ENCODE data around the gene CHKB.
"Not testable (repeated sequence)": the region's sequence is repeated elsewhere in the genome, so short reads cannot be mapped to it uniquely, and the experiment has no call there.

CHKB gene

DNA sequence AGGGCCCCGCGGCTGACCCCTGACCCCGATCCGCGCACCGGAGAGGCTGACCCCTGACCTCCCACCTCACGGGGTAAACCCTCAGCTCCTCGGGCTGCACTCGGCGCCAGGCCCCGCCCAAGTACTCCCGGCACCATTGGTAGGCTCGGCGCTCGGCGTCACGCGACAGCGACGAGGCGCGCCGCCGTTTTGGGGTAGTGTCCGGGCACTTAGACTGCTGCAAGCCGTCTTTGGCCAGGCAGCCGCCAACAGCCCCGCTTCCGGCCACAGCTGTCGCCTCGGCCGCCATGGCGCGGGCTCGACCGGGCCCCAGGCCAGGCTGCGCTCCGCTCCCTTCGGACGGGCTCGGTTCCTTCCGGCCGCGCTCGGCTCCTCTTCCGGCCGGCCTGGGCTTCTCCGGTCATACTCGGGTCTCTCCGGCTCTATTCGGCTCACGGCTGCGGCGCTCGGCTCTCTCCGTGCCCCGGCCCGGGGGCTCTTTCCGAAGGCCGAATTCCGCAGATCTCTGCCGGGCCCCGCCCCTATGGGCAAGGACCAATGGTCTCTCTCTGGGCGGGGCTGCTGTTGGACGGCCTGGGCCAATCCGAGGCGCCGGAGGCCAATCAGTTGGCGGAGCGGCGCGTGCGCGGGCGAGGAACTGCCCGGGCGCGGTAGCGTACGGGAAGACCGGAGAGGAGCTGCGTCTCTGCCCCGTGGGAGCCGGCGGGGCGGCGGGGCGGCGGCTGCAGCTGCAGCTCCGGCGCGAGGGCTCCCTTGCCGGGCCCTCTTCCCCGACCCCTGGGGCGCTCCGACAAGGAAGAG lies at the start of gene CHKB:
CHKB (minus strand) TSS at position 357 of the 801 bp plus-strand sequence; CDS start at position 289, 68 bp downstream.
- peak; percentile 99 for DNase-seq

- DNase-seq: no peak
Observed at GRCh38 chr22:50630376-50630775, 47.7 kb upstream of the CHKB start.

- no peak for DNase-seq
Observed at GRCh38 chr22:50628543-50629134, 46.0 kb upstream of the CHKB start.

DNA sequence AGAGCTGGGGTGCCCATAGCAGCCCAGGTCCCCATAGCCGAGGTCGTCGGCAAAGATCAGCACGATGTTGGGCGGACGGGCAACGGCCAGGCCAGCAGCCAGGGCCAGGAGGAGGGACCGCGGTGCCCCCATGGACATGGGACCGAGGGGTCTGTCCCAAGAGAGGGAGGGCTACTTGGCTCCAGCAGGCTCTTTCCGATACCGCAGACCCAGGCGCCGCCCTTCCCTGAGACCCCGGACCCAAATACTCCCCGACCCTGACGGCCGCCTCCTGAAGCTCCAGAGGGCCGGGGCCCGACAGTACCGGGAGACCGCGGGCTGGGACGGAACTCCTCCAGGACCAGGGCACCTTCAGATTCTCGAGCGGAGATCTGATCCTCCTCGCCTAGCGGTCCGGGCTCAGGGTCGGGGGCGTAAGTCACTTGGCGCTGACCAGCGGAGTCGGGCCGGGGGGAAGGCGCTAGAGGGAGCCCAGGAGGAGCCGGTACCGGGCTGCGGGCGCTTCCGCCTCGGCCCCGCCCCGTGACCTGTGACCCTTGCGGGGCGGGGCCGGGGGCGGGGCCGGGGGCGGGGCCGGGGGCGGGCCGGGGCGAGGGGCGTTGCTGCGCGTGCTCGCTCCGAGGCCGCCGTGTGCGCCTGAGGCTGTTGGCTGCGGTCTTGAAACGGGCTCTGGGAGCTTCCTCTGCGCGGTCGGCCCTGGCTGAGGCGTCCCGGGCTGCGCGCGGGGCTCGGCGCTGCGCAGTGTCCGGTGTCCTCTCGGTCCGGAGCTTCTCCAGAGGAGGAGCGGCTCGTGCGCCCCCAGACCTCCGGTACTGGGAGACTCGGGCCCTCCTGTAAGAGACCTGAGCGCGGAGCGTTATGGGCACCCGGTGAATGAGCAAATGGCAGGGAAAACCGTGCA lies 45.2 kb upstream of the CHKB start, which contains the start of gene ARSA:
ARSA (minus strand) TSS at position 511 of the 901 bp plus-strand sequence; CDS start at position 138, 373 bp downstream.
- DNase-seq: peak; percentile 60

- no peak for DNase-seq
Observed at GRCh38 chr22:50626850-50627641, 44.4 kb upstream of the CHKB start.

DNA sequence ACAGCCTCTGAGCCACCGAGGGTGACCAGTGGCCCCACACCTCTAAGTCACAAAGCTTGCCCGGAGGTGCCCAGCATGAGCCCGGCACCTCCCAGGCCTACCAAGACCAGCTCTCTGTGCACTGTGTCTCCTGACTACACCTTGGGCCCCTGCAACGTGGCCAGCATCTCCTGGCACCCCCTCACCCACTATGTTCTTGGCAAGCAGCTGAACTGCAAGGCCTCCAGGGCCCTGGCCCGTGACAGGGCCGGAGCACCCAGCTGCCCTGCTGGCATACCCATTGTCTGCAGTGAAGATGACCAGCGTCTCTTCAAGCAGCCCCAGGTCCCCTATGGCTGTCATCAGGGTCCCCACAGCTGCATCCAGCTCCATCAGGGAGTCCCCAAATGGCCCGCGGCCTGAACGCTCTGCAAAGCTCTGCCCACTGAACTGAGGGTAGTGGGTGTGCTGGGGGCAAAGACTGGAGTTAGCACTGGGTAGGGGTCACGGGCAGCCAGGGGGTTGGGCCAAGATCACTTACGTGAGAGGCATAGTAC lies 43.7 kb upstream of the CHKB start:
- DNase-seq: no peak

DNA sequence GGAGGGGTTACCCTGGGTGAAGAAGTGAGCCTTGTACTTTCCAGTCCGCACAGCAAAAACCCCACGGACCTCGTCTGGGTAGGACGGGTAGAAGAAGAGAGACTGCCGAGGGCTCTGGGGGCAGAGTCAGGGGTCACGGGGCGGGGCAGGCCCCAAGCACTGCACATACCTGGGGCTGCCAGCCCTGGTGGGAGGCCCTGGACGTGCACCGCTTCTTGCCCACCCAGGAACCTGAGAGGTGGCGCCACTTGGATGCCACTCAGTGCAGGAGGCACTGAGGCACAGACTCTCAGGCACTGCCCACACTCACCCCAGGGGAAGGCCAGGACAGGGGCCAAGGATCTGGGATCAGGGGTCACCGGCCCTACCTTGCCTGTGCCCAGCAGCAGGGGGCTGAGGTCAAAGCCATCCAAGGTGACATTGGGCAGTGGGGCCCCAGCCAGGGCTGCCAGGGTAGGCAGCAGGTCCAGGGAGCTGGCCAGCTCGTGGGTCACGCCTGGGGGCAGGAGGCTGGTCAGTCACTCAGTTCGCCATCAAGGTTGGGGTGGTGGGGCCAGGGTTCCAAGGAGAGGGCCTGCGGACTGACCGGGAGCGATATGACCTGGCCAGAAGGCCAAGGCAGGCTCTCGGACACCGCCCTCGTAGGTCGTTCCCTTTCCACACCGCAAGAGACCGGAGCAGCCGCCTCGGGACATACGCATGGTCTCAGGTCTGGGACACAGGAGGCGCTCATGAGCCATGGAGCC lies 43.1 kb upstream of the CHKB start:
- no peak for DNase-seq

- no peak for DNase-seq
Observed at GRCh38 chr22:50625131-50625567, 42.5 kb upstream of the CHKB start.

GRCh38 chr22:50624347-50625130 lies 41.9 kb upstream of the CHKB start:
- no peak for DNase-seq

GRCh38 chr22:50622723-50623327 lies 40.2 kb upstream of the CHKB start:
- peak; percentile 92 for DNase-seq

DNA sequence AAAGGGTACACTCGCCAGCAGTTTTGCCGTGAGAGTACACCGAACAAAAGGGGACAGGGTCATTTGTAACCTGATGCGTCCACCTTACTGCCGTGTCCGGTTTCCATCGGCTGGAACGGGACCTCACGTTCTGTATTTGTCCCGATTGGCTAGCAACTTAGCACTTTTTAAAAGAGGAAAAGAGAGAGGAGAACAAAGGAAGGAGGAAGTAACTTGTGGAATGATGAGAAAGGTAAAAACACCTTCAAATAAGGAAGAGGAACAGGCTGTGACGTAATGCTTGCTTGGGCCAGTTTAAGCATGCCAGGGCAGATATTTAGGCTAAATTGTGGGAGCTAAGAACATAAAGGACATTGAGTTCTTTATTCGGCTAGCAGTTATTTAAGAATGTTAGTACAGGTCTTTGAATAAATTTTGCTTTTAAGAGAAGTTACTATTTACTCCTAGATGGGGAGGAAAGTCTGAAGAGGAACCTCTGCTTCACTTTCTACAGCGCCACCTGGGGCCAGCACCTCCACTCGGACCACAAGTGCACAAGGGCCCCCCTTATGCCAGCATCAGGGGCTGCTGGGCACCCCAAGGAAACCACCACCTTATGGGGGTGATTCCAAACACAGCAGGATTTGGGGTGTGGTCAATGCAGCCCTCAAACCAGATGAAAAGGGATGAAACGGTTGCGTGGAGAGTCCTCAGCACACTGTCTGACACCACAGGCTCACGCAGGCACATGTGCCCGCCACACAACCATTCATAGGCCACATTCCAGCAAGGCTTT lies 39.5 kb upstream of the CHKB start:
- DNase-seq: no peak

DNA sequence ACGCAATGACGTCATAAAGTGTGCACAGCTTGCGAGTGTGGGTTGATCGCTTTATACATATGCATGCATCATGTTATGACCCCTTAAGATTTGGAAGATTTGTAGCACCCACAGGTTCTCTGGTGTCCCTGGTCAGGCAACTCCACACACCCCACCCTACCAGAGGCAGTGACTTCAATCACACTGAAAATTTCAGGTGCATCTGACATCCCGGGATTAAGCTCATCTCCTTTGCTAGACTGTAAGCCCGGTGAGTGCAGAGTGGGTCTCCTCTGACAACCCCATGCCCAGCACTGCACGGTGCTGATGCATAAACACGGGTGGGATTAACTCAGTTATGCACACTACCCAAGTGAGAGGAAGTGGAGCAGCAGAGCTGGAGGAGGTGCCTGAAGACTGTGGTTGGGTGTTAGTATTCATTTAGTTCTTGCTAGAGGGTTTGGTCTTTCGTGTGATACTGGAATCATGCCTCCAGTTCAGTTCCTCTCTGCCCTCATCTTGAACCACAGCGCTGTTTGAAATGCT lies 38.8 kb upstream of the CHKB start:
- DNase-seq: no peak

DNA sequence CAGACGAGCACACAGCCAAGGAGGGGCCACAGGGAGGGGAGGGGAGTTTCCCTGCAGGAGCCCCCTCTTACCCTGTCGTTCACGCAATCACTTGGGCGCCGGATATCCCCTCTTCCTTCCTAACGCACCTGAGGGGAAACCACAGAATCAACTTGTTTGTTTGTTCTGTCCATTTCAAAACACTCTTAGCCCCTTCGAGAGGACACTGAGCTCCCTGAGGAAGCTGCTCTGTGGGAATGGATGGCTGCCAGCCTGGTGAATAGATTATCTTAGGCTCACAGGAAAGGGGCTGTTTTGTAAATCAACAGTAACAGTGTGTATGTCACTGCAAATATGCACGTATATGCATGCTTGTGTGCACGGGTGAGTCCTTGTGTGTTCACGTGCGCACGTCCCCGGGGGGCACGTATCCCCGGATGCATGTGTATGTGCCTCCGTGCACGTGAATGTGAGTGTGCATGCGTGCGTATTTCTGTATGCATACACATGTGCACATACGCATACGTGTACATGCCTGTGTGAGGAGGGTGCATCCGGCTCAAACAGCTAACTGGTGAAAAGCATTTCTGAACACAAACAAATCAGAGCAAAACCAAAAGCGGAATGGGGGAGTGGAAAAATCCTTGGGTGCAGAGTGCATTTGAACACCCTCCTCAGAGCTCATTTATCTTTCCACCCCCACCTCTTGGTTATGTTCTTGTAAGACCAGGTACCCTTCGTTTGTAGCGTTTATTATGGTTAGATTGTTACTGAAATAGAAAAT lies 38.1 kb upstream of the CHKB start:
- DNase-seq: no peak

- not testable (repeated sequence) for DNase-seq
Observed at GRCh38 chr22:50614296-50614695, 31.6 kb upstream of the CHKB start.

GRCh38 chr22:50613291-50613981 lies 30.8 kb upstream of the CHKB start:
- no peak for DNase-seq

DNA sequence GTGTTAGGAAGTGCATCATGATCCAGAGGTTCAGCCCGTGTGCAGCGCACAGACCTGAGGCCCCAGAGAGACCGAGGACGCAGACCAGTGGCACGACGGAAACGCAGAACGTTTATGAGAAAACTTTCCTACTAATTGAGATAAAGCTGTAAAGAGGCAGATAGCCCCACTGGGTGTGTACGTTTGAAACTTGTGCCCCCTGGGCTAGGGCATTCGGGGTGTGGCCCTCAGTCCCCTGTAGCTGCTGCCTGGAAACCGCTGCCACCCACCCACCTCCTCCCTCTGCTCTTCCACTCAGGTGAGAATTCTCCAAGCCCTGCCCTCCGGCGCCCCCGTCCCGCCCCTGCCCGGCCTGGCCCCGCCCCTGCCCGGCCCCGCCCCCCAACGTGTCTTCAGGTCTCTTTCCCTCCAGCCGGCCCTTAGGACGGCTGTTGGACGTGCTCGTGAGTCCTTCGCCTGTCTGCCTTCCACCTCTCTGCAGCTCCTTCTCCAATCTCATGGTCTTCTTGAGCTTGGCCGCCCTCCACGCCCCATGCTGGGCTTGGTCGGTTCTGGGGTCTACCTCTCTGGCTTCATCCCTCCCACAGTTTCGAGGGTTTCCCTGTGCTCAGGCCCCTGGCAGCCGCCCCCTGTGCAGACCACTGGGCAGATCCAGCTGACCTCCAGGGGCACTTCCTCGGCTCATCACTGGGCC lies 30.0 kb upstream of the CHKB start:
- DNase-seq: no peak

- DNase-seq: no peak
Observed at GRCh38 chr22:50612168-50612527, 29.5 kb upstream of the CHKB start.
